Measurements from ENCODE around the gene LBR. TPM values are rescaled to one million over a fixed set of nuclear protein-coding genes. Genes with fewer than 3 reads are reported as not detected.

LBR gene
- total RNA-seq, 4 donors from 2014 or later, result 36.3 to 75.1 (median 45.1) TPM

GRCh38 chr1:225366552-225366951 is 61.3 kb downstream of the LBR start:
- no peaks in the 10 kb centered on the region for H3K27me3 ChIP-seq
- H3K4me1 ChIP-seq, result no peaks in the 10 kb centered on the region
- DNase-seq, result no peak
- H3K36me3 ChIP-seq, result no peaks in the 10 kb centered on the region
- H3K4me3 ChIP-seq, result no peak overlapping the region
- H3K9me3 ChIP-seq, result no peaks in the 10 kb centered on the region
- TF ChIP-seq CTCF (IDR thresholded peaks at IDR 0.05) (no peak), POLR2A (IDR thresholded peaks at IDR 0.05) (no peak)
- no peak overlapping the region for H3K27ac ChIP-seq

- no peak for DNase-seq
- Histone ChIP-seq H3K9me3 (no peaks in the 10 kb centered on the region), H3K36me3 (no peaks in the 10 kb centered on the region), H3K27me3 (no peaks in the 10 kb centered on the region), H3K4me1 (no peaks in the 10 kb centered on the region), H3K4me3 (no peak overlapping the region), H3K27ac (no peak overlapping the region)
- no peak for TF ChIP-seq CTCF (IDR thresholded peaks at IDR 0.05)
- TF ChIP-seq POLR2A (IDR thresholded peaks at IDR 0.05), result no peak
Measured at GRCh38 chr1:225366018-225366417, 61.8 kb downstream of the LBR start.

- Histone ChIP-seq H3K27ac (no peak overlapping the region), H3K4me1 (no peaks in the 10 kb centered on the region), H3K9me3 (no peaks in the 10 kb centered on the region), H3K27me3 (no peaks in the 10 kb centered on the region), H3K36me3 (no peaks in the 10 kb centered on the region), H3K4me3 (no peak overlapping the region)
- no peak for DNase-seq
- TF ChIP-seq POLR2A (IDR thresholded peaks at IDR 0.05) (no peak), CTCF (IDR thresholded peaks at IDR 0.05) (no peak)
Measured at GRCh38 chr1:225364439-225364838, 63.4 kb downstream of the LBR start.

- no peaks in the 10 kb centered on the region for H3K9me3 ChIP-seq
- no peaks in the 10 kb centered on the region for H3K36me3 ChIP-seq
- H3K4me3 ChIP-seq, result no peak overlapping the region
- H3K27ac ChIP-seq, result no peak overlapping the region
- no peaks in the 10 kb centered on the region for H3K27me3 ChIP-seq
- H3K4me1 ChIP-seq, result no peaks in the 10 kb centered on the region
- no peak for DNase-seq
- TF ChIP-seq CTCF (IDR thresholded peaks at IDR 0.05), result no peak
- TF ChIP-seq POLR2A (IDR thresholded peaks at IDR 0.05), result no peak
Measured at GRCh38 chr1:225362805-225363204, 65.0 kb downstream of the LBR start.

DNA sequence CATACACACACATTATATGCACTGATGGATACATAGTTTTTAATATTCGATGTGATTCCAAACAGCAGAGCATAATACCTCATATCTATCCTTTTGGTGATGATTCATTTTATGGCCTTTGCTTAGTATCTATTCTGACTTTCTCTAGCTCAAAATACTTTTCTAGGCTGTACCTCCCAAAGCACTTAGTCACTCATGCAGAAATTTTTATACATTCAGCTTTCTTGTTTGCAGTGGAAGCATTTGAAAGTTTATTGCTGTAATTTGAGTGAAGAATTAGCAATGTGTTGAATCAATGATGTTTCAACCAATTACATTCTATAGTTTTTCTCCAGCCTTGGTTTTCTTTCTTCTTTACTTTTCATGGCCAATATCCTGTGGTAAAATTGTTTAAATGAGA is 66.7 kb downstream of the LBR start:
- TF ChIP-seq CTCF (IDR thresholded peaks at IDR 0.05), result no peak
- TF ChIP-seq POLR2A (IDR thresholded peaks at IDR 0.05), result no peak

DNA sequence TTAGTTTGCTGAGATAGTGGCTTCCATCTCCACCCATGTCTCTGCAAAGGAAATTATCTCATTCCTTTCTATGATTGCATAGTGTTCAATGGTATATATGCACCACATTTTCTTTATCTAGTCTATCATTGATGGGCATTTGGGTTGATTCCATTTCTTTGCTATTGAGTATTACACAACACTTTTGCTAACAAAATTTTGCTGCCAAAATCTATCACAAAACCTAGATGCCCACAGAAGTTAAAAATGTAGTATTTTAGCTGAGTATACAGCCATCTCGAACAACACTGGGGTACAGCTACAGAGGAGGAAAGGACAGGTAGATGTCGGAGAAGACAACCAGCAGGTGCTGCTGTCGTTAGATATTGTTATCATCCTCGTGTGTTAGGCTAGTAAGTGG is 67.7 kb downstream of the LBR start:
- no peaks in the 10 kb centered on the region for H3K27me3 ChIP-seq
- no peaks in the 10 kb centered on the region for H3K36me3 ChIP-seq
- H3K4me1 ChIP-seq, result no peaks in the 10 kb centered on the region
- no peaks in the 10 kb centered on the region for H3K9me3 ChIP-seq
- no peak overlapping the region for H3K27ac ChIP-seq
- DNase-seq, result no peak
- TF ChIP-seq POLR2A (IDR thresholded peaks at IDR 0.05) (no peak), CTCF (IDR thresholded peaks at IDR 0.05) (no peak)
- H3K4me3 ChIP-seq, result no peak overlapping the region

More for the DNA sequence above, 66.7 kb downstream of the LBR start:
- no peak for DNase-seq
- Histone ChIP-seq H3K4me1 (no peaks in the 10 kb centered on the region), H3K36me3 (no peaks in the 10 kb centered on the region), H3K27me3 (no peaks in the 10 kb centered on the region), H3K9me3 (no peaks in the 10 kb centered on the region), H3K27ac (no peak overlapping the region), H3K4me3 (no peak overlapping the region)
